Osteoblast (primary cell): Measurements from ENCODE around the gene STXBP2. TPM values are rescaled to one million over a fixed set of nuclear protein-coding genes. Genes with fewer than 3 reads are reported as not detected.

ENCODE experiments used
- DNase-seq: peaks from one replicate; pipeline ENCODE4 v3.0.0; 2011; ENCODE audit warnings: low spot score, mixed read lengths; ENCODE audit not compliant: insufficient read length; ENCODE audit errors: missing footprints
- H2AFZ ChIP-seq: 2 replicates; pipeline ENCODE4 v1.6.0; 2011; ENCODE audit warnings: mild to moderate bottlenecking, low read length
- H3K27ac ChIP-seq: 2 replicates; pipeline ENCODE4 v1.5.1; 2011; ENCODE audit warnings: mild to moderate bottlenecking, low read depth, low read length, moderate library complexity
- H3K27me3 ChIP-seq: 2 replicates; pipeline ENCODE4 v1.6.0; 2012; ENCODE audit warnings: mild to moderate bottlenecking, control low read depth, inconsistent platforms, low read length, moderate library complexity; ENCODE audit not compliant: insufficient read depth
- H3K36me3 ChIP-seq: 2 replicates; pipeline ENCODE4 v1.5.1; 2011; ENCODE audit warnings: mild to moderate bottlenecking, low read length, control low read depth, moderate library complexity; ENCODE audit not compliant: insufficient read depth
- H3K4me1 ChIP-seq: 2 replicates; pipeline ENCODE4 v1.5.1; 2011; ENCODE audit warnings: mild to moderate bottlenecking, low read length, control low read depth, moderate library complexity; ENCODE audit not compliant: insufficient read depth
- H3K4me2 ChIP-seq: 2 replicates; pipeline ENCODE4 v1.6.0; 2011; ENCODE audit warnings: mild to moderate bottlenecking, low read length; ENCODE audit not compliant: insufficient read depth
- H3K4me3 ChIP-seq: fragments of 200-600 bp; sonication (generic); 3 replicates; pipeline ENCODE4 v1.5.1; 2012; ENCODE audit warnings: mild to moderate bottlenecking, low read length, inconsistent platforms; ENCODE audit not compliant: insufficient read depth
- H3K79me2 ChIP-seq: 2 replicates; pipeline ENCODE4 v1.6.0; 2012; ENCODE audit warnings: mild to moderate bottlenecking, low read length, control low read depth, inconsistent platforms; ENCODE audit not compliant: insufficient read depth
- H3K9me3 ChIP-seq: 2 replicates; pipeline ENCODE4 v1.5.1; 2011; ENCODE audit warnings: low read depth, low read length, control low read depth
- H4K20me1 ChIP-seq: 2 replicates; pipeline ENCODE4 v1.6.0; 2012; ENCODE audit warnings: mild to moderate bottlenecking, low read length, control low read depth; ENCODE audit not compliant: insufficient read depth
- total RNA-seq: library from RNA; depleted of rRNA; stranded (reverse); fragments of >200 nt; gene quantifications from 2 replicates; pipeline ENCODE4 v1.2.3, GENCODE V29; 2012
- TF ChIP-seq, protein P1 (sequence below): IDR thresholded peaks from 2 replicates; pipeline ENCODE4 v1.5.1; 2011; ENCODE audit warnings: mild to moderate bottlenecking, low read depth, low read length, moderate library complexity; ENCODE audit errors: extremely low read depth

Gene STXBP2
- total RNA-seq, 1 donor, result 3.3 TPM

- Histone ChIP-seq H3K4me3 (no peak overlapping the region), H3K27me3 (peaks cover 2% of the 10 kb centered on the region), H2AFZ (no peak overlapping the region), H3K4me2 (no peak overlapping the region), H3K27ac (no peak overlapping the region), H3K36me3 (no peaks in the 10 kb centered on the region), H4K20me1 (no peaks in the 10 kb centered on the region), H3K4me1 (no peaks in the 10 kb centered on the region), H3K79me2 (no peaks in the 10 kb centered on the region), H3K9me3 (no peaks in the 10 kb centered on the region)
- DNase-seq, result peak; percentile 48
- TF ChIP-seq, protein P1, sequence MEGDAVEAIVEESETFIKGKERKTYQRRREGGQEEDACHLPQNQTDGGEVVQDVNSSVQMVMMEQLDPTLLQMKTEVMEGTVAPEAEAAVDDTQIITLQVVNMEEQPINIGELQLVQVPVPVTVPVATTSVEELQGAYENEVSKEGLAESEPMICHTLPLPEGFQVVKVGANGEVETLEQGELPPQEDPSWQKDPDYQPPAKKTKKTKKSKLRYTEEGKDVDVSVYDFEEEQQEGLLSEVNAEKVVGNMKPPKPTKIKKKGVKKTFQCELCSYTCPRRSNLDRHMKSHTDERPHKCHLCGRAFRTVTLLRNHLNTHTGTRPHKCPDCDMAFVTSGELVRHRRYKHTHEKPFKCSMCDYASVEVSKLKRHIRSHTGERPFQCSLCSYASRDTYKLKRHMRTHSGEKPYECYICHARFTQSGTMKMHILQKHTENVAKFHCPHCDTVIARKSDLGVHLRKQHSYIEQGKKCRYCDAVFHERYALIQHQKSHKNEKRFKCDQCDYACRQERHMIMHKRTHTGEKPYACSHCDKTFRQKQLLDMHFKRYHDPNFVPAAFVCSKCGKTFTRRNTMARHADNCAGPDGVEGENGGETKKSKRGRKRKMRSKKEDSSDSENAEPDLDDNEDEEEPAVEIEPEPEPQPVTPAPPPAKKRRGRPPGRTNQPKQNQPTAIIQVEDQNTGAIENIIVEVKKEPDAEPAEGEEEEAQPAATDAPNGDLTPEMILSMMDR, result no peak
Observed at GRCh38 chr19:7602240-7602934, 34.5 kb upstream of the STXBP2 start.

GRCh38 chr19:7602935-7603497, 33.9 kb upstream of the STXBP2 start:
- peak; percentile 50 for DNase-seq

GRCh38 chr19:7603919-7604318, 33.0 kb upstream of the STXBP2 start:
- Histone ChIP-seq H3K4me2 (no peak overlapping the region), H3K4me1 (no peaks in the 10 kb centered on the region), H3K79me2 (no peaks in the 10 kb centered on the region), H4K20me1 (no peaks in the 10 kb centered on the region), H3K4me3 (no peak overlapping the region), H3K27ac (no peak overlapping the region), H3K27me3 (no peaks in the 10 kb centered on the region), H3K36me3 (no peaks in the 10 kb centered on the region), H2AFZ (no peak overlapping the region), H3K9me3 (no peaks in the 10 kb centered on the region)
- peak; percentile 78 for DNase-seq
- TF ChIP-seq, protein P1, result no peak

More at GRCh38 chr19:7602935-7603497, 33.9 kb upstream of the STXBP2 start:
- Histone ChIP-seq H3K79me2 (no peaks in the 10 kb centered on the region), H4K20me1 (no peaks in the 10 kb centered on the region), H3K27ac (no peak overlapping the region), H3K9me3 (no peaks in the 10 kb centered on the region), H3K4me1 (no peaks in the 10 kb centered on the region), H3K4me3 (no peak overlapping the region), H3K27me3 (no peaks in the 10 kb centered on the region), H3K36me3 (no peaks in the 10 kb centered on the region), H3K4me2 (no peak overlapping the region), H2AFZ (no peak overlapping the region)
- TF ChIP-seq, protein P1, result no peak

DNA sequence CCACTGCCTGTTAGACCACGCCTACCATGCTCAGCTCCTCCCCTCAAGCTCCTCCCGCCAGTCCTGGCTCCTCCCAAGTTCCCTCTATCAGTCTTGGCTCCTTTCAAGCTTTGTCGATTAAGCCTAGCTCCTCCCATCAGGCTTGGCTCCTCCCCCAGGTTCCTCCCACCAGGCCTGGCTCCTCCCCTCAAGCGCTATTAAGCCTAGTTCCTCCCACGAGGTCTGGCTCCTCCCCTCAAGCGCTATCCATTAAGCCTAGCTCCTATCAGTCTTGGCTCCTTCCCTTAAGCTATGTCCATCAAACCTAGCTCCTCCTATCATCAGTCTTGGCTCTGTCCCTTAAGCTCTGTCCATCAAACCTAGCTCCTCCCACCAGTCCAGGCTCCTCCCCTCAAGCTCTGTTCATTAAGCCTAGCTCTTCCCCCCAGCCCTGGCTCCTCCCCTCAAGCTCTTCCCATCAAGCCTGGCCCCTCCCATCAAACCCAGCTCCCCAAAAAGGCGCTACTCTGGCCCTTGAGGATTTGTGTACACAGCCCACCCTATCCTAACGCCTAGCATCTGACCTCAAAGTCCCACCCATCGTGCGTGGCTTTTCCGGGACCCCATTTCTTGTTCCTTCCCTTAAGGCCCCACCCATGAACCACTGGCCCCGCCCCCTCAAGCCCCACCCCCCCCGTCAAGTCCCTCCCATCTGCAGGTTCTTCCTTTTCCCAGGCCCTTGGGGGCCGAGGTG, 31.3 kb upstream of the STXBP2 start:
- Histone ChIP-seq H3K9me3 (no peaks in the 10 kb centered on the region), H2AFZ (no peak overlapping the region), H3K27me3 (no peaks in the 10 kb centered on the region), H3K79me2 (no peaks in the 10 kb centered on the region), H3K27ac (no peak overlapping the region), H3K4me2 (no peak overlapping the region), H3K4me1 (no peaks in the 10 kb centered on the region), H4K20me1 (no peaks in the 10 kb centered on the region), H3K36me3 (no peaks in the 10 kb centered on the region), H3K4me3 (no peak overlapping the region)
- TF ChIP-seq, protein P1, result no peak
- DNase-seq, result peak; percentile 85
